ENCODE data around the gene FSTL5. TPM values are rescaled to one million over a fixed set of nuclear protein-coding genes. Genes with fewer than 3 reads are reported as not detected.
"Not testable (repeated sequence)": the region's sequence is repeated elsewhere in the genome, so short reads cannot be mapped to it uniquely, and the experiment has no call there.

The FSTL5 gene
- total RNA-seq: not detected in 2 replicates

GRCh38 chr4:162163892-162164759 lies at the start of gene FSTL5:
TSS of gene FSTL5 (minus strand) at chr4:162164000. CDS start at chr4:162111396, 52,604 bp downstream.
- no peak for TF ChIP-seq CTCF (IDR thresholded peaks at IDR 0.05; ENCODE audit: insufficient read depth, low read length, severe bottlenecking)
- Histone ChIP-seq H3K27me3 (ENCODE audit: control insufficient read depth, insufficient read depth, low read length) (no peaks in the 10 kb centered on the region), H3K4me3 (ENCODE audit: low read depth, low read length) (peak within 1 kb of the TSS; percentile 8), H3K36me3 (ENCODE audit: control insufficient read depth, insufficient read depth, low read length) (no peaks in the 10 kb centered on the region)
- FAIRE-seq (peak; percentile 32), DNase-seq (ENCODE audit: low read depth) (peak; percentile 60)

- FAIRE-seq (no peak), DNase-seq (ENCODE audit: low read depth) (no peak)
- TF ChIP-seq CTCF (IDR thresholded peaks at IDR 0.05; ENCODE audit: insufficient read depth, low read length, severe bottlenecking): no peak
- Histone ChIP-seq H3K27me3 (ENCODE audit: control insufficient read depth, insufficient read depth, low read length) (no peaks in the 10 kb centered on the region), H3K4me3 (ENCODE audit: low read depth, low read length) (no peak overlapping the region), H3K36me3 (ENCODE audit: control insufficient read depth, insufficient read depth, low read length) (no peaks in the 10 kb centered on the region)
These were observed 45.9 kb upstream of the FSTL5 start for GRCh38 chr4:162209706-162210105.

GRCh38 chr4:162203478-162203877 lies 39.7 kb upstream of the FSTL5 start:
- FAIRE-seq; H3K27me3 ChIP-seq (ENCODE audit: control insufficient read depth, insufficient read depth, low read length); H3K4me3 ChIP-seq (ENCODE audit: low read depth, low read length); H3K36me3 ChIP-seq (ENCODE audit: control insufficient read depth, insufficient read depth, low read length); DNase-seq (ENCODE audit: low read depth): not testable (repeated sequence)

GRCh38 chr4:162201673-162202072 lies 37.9 kb upstream of the FSTL5 start:
- DNase-seq (ENCODE audit: low read depth): no peak
- no peak overlapping the region for H3K4me3 ChIP-seq (ENCODE audit: low read depth, low read length)
- no peak for TF ChIP-seq CTCF (IDR thresholded peaks at IDR 0.05; ENCODE audit: insufficient read depth, low read length, severe bottlenecking)
- no peaks in the 10 kb centered on the region for H3K27me3 ChIP-seq (ENCODE audit: control insufficient read depth, insufficient read depth, low read length)
- no peaks in the 10 kb centered on the region for H3K36me3 ChIP-seq (ENCODE audit: control insufficient read depth, insufficient read depth, low read length)
- FAIRE-seq: no peak

GRCh38 chr4:162170509-162170908 lies 6.7 kb upstream of the FSTL5 start:
- H3K4me3 ChIP-seq (ENCODE audit: low read depth, low read length): no peak overlapping the region
- DNase-seq (ENCODE audit: low read depth) (no peak), FAIRE-seq (no peak)
- H3K36me3 ChIP-seq (ENCODE audit: control insufficient read depth, insufficient read depth, low read length): no peaks in the 10 kb centered on the region
- TF ChIP-seq CTCF (IDR thresholded peaks at IDR 0.05; ENCODE audit: insufficient read depth, low read length, severe bottlenecking): no peak
- H3K27me3 ChIP-seq (ENCODE audit: control insufficient read depth, insufficient read depth, low read length): no peaks in the 10 kb centered on the region

GRCh38 chr4:162164906-162165510 lies 1.2 kb upstream of the FSTL5 start:
- FAIRE-seq: no peak
- Histone ChIP-seq H3K4me3 (ENCODE audit: low read depth, low read length) (no peak overlapping the region), H3K36me3 (ENCODE audit: control insufficient read depth, insufficient read depth, low read length) (no peaks in the 10 kb centered on the region), H3K27me3 (ENCODE audit: control insufficient read depth, insufficient read depth, low read length) (no peaks in the 10 kb centered on the region)
- peak; percentile 18 for DNase-seq (ENCODE audit: low read depth)
- no peak for TF ChIP-seq CTCF (IDR thresholded peaks at IDR 0.05; ENCODE audit: insufficient read depth, low read length, severe bottlenecking)

Measured in bronchial epithelial cell (primary cell).